Measurements from ENCODE around the gene ARIH2. TPM values are rescaled to one million over a fixed set of nuclear protein-coding genes. Genes with fewer than 3 reads are reported as not detected.

The ARIH2 gene
- total and polyA plus RNA-seq, 9 of the 15 experiments (the other 6 are each of a cell fraction or from before 2014, with no cell fraction given) = 27.0 to 120 (median 108) TPM

- no peak overlapping the region for H3K4me2 ChIP-seq (ENCODE audit: insufficient read depth, low read length)
- peaks cover 12% of the 10 kb centered on the region for H4K20me1 ChIP-seq (replicated peaks; ENCODE audit: control insufficient read depth, insufficient read depth, low read length)
- H3K27ac ChIP-seq (ENCODE audit: extremely low read depth, low read depth, low read length) = no peak overlapping the region
- no peak overlapping the region for H3K4me3 ChIP-seq
- H3K9ac ChIP-seq (ENCODE audit: insufficient read depth in 1 of 2, low read depth in 2 of 2, low read length in 2 of 2) = peak overlapping the region in 1 of 2 experiments; percentile 50; a peak in 1 of 4 replicates
- H3K79me2 ChIP-seq (ENCODE audit: control insufficient read depth, insufficient read depth, low read length) = peaks cover 97% of the 10 kb centered on the region
- DNase-seq (ENCODE audit: extremely low read depth in 1 of 4, low spot score in 3 of 4) (no peak), FAIRE-seq (no peak), ATAC-seq (no peak)
- no peak overlapping the region for H2AFZ ChIP-seq (ENCODE audit: low read depth, low read length)
- no TSS peak for BruUV-seq (replicated peaks)
- H3K4me1 ChIP-seq (replicated peaks in 1 of 2; ENCODE audit: control insufficient read depth in 2 of 2, insufficient read depth in 2 of 2, low read length in 2 of 2) = peaks cover 27 to 65% of the 10 kb centered on the region in 2 experiments; a peak in 4 of 5 replicates
- H3K27me3 ChIP-seq (ENCODE audit: control insufficient read depth in 2 of 2, insufficient read depth in 2 of 2, low read length in 2 of 2) = no peaks in the 10 kb centered on the region
- ChIA-PET CTCF (ENCODE audit: low intra/inter-chr PET ratio) (interaction anchor here (0.6 kb wide), 1 partner anchor 95 kb away, joined by 3 read pairs; no protein-coding TSS in a partner anchor), POLR2A (interaction anchor here (0.5 to 8.4 kb wide), 6 partner anchors 11 to 446 kb away, joined by 3 to 104 read pairs (median 4); partner anchors contain the start of genes QRICH1 and WDR6)
- in situ Hi-C loops (cut with MboI) = no loop called here
- peaks cover 62% of the 10 kb centered on the region for H3K36me3 ChIP-seq (ENCODE audit: control insufficient read depth, insufficient read depth, low read length)
- no peaks in the 10 kb centered on the region for H3K9me3 ChIP-seq (replicated peaks; ENCODE audit: control insufficient read depth, insufficient read depth, low read depth, low read length)
- WGBS (ENCODE audit: insufficient coverage, low coverage, missing lambda C conversion rate) = 63% methylated on average over 3 of the region's 5 CpGs
- TF ChIP-seq RBM14 (IDR thresholded peaks at IDR 0.05; ENCODE audit: borderline replicate concordance, insufficient read depth, low read depth, low read length) (no peak), MYC (IDR thresholded peaks at IDR 0.05; ENCODE audit: low read depth, low read length) (no peak), MYC (CRISPR knock-in tag; IDR thresholded peaks at IDR 0.05; ENCODE audit: borderline replicate concordance, low read depth) (no peak), E2F5 (CRISPR knock-in tag; IDR thresholded peaks at IDR 0.05) (no peak), ZNF57 (CRISPR knock-in tag; IDR thresholded peaks at IDR 0.05) (no peak), MAFF (IDR thresholded peaks at IDR 0.05; ENCODE audit: low read length) (no peak), ZBTB2 (IDR thresholded peaks at IDR 0.05) (no peak), STAT5B (CRISPR knock-in tag; IDR thresholded peaks at IDR 0.05) (no peak)
- intact Hi-C loops (cut with micrococcal nuclease) = loop anchor here (10.0 kb wide), 1 partner anchor 140 kb away; the partner anchor contains the start of gene CCDC71
- H3K9me1 ChIP-seq (ENCODE audit: control insufficient read depth, insufficient read depth, low read length) = peaks cover 9% of the 10 kb centered on the region
Measured at GRCh38 chr3:49024449-49024848, 105.8 kb downstream of the ARIH2 start.
